A549 (cell line): ENCODE data around the gene ACTRT2. TPM values are rescaled to one million over a fixed set of nuclear protein-coding genes. Genes with fewer than 3 reads are reported as not detected.
A peak's percentile ranks its signal among the peaks of the same experiment; 100 is the strongest.

ENCODE experiments used
- ATAC-seq, 2 experiments: fragments of 200-7000 bp in 1 of 2; fragments of >200 bp in 1 of 2; cut with Nextera tagmentation in 1 of 2; cut with Tn5 transposase in 1 of 2; 3 replicates each; pipeline versions ENCODE4 v1.8.0 to v1.9.1; 2018 to 2020; ENCODE audit warnings: mild to moderate bottlenecking in 1 of 2, moderate library complexity in 1 of 2
- CTCF ChIA-PET: fragments of 300-600 bp; sonication (Branson Sonifier 250); formaldehyde crosslinking; extraction: SDS; loops from one replicate; lab custom pipeline; 2021; ENCODE audit warnings: antibody characterized with exemption, inconsistent platforms; lab: Yijun Ruan, JAX
- POLR2A ChIA-PET: fragments of 350-600 bp; formaldehyde crosslinking; extraction: SDS; loops from one replicate; lab custom pipeline; 2021; ENCODE audit warnings: antibody characterized with exemption, inconsistent platforms; lab: Yijun Ruan, JAX
- DNase-seq, 2 experiments: peaks; one replicate each; pipeline versions ENCODE4 v3.0.0 to v3.0.0-alpha.2; 2011 to 2016; ENCODE audit warnings: low read depth in 1 of 2, low spot score in 1 of 2
- FAIRE-seq: peaks from 2 replicates; lab custom pipeline; 2011; peaks lifted over from hg19 to GRCh38; lab: Jason Lieb, UNC
- H3K27ac ChIP-seq, 2 experiments: fragments of >200 bp; sonication (Bioruptor Twin); formaldehyde crosslinking; 3 replicates each; pipeline ENCODE4 v1.5.1; 2016 to 2017
- H3K4me1 ChIP-seq: fragments of >200 bp; sonication (Bioruptor Twin); formaldehyde crosslinking; 3 replicates; pipeline ENCODE4 v1.6.1; 2016
- H3K4me2 ChIP-seq: fragments of >200 bp; sonication (Bioruptor Twin); formaldehyde crosslinking; 3 replicates; pipeline ENCODE4 v1.6.1; 2016
- H3K4me3 ChIP-seq: fragments of >200 bp; sonication (Bioruptor Twin); formaldehyde crosslinking; 3 replicates; pipeline ENCODE4 v1.5.1; 2016
- H3K9me3 ChIP-seq: fragments of >200 bp; sonication (Bioruptor Twin); formaldehyde crosslinking; 3 replicates; pipeline ENCODE4 v1.6.1; 2016
- CBX8 ChIP-seq: fragments of 200-600 bp; sonication (generic); IDR thresholded peaks from 2 replicates; pipeline ENCODE4 v1.6.1; 2016
- EHF ChIP-seq: fragments of 250-450 bp; sonication (Bioruptor Pico); IDR thresholded peaks from 2 replicates; pipeline ENCODE4 v1.5.0; 2020; ENCODE audit warnings: mild to moderate bottlenecking
- EHMT2 ChIP-seq: fragments of 200-600 bp; sonication (generic); IDR thresholded peaks from 2 replicates; pipeline ENCODE4 v1.6.1; 2016; ENCODE audit warnings: antibody characterized with exemption, low read depth, mild to moderate bottlenecking, moderate library complexity
- EP300 ChIP-seq, 2 experiments: fragments of >200 bp; sonication (Bioruptor Twin); formaldehyde crosslinking; IDR thresholded peaks; 2 replicates in 1 of 2; 3 replicates in 1 of 2; pipeline ENCODE4 v1.6.1; 2016 to 2017
- ESRRA ChIP-seq: fragments of 150-350 bp; IDR thresholded peaks from 2 replicates; pipeline ENCODE4 v1.6.1; 2014; ENCODE audit warnings: mild to moderate bottlenecking, low read length, borderline replicate concordance
- FOSB ChIP-seq: fragments of 250-450 bp; sonication (Bioruptor Pico); IDR thresholded peaks from 2 replicates; pipeline ENCODE4 v1.5.0; 2020; ENCODE audit warnings: mild to moderate bottlenecking, moderate library complexity
- FOSL2 ChIP-seq, 2 experiments: fragments of 450-650 bp in 1 of 2; fragments of >200 bp in 1 of 2; sonication (Bioruptor Twin) in 1 of 2; formaldehyde crosslinking; IDR thresholded peaks; 2 replicates each; pipeline versions ENCODE4 v1.5.0 to v1.6.1; 2016 to 2020; ENCODE audit warnings: mild to moderate bottlenecking in 1 of 2, moderate library complexity in 1 of 2
- FOXS1 ChIP-seq: fragments of 250-450 bp; sonication (Bioruptor Pico); IDR thresholded peaks from 2 replicates; pipeline ENCODE4 v1.5.0; 2020; ENCODE audit warnings: mild to moderate bottlenecking, moderate library complexity
- HOXA7 ChIP-seq: fragments of 250-450 bp; sonication (Bioruptor Pico); IDR thresholded peaks from 2 replicates; pipeline ENCODE4 v1.5.0; 2020; ENCODE audit warnings: mild to moderate bottlenecking, moderate library complexity
- HOXB13 ChIP-seq: fragments of 250-450 bp; sonication (Bioruptor Pico); IDR thresholded peaks from 2 replicates; pipeline ENCODE4 v1.5.0; 2020; ENCODE audit warnings: low read depth, mild to moderate bottlenecking, moderate library complexity
- JUN ChIP-seq, 2 experiments: fragments of >200 bp; sonication (Bioruptor Twin); formaldehyde crosslinking; IDR thresholded peaks; 2 replicates in 1 of 2; 3 replicates in 1 of 2; pipeline ENCODE4 v1.6.1; 2016 to 2017
- KDM5A ChIP-seq: fragments of 200-600 bp; sonication (generic); IDR thresholded peaks from 2 replicates; pipeline ENCODE4 v1.6.1; 2016; ENCODE audit warnings: antibody characterized with exemption, mild to moderate bottlenecking
- MAFK ChIP-seq: fragments of 450-650 bp; IDR thresholded peaks from 2 replicates; pipeline ENCODE4 v1.6.1; 2014; ENCODE audit not compliant: partially characterized antibody
- MAX ChIP-seq: IDR thresholded peaks from 2 replicates; pipeline ENCODE4 v1.6.1; 2012
- MYC ChIP-seq: IDR thresholded peaks from 2 replicates; pipeline ENCODE4 v1.6.1; 2012; ENCODE audit warnings: mild to moderate bottlenecking, inconsistent platforms, low read length, improper control_type of control experiment, borderline replicate concordance
- NR3C1 ChIP-seq: fragments of >200 bp; sonication (Bioruptor Twin); formaldehyde crosslinking; IDR thresholded peaks from 3 replicates; pipeline ENCODE4 v1.6.1; 2017
- RAD21 ChIP-seq, 2 experiments: fragments of >200 bp in 1 of 2; sonication (Bioruptor Twin) in 1 of 2; formaldehyde crosslinking in 1 of 2; IDR thresholded peaks in 1 of 2; conservative IDR thresholded peaks in 1 of 2; 2 replicates in 1 of 2; 3 replicates in 1 of 2; pipeline ENCODE4 v1.6.1; 2012 to 2018; ENCODE audit warnings: inconsistent platforms in 1 of 2
- TFCP2L1 ChIP-seq: fragments of 250-450 bp; sonication (Bioruptor Pico); IDR thresholded peaks from 2 replicates; pipeline ENCODE4 v1.5.0; 2021; ENCODE audit warnings: mild to moderate bottlenecking
- ZSCAN20 ChIP-seq: fragments of 250-450 bp; sonication (Bioruptor Pico); IDR thresholded peaks from 2 replicates; pipeline ENCODE4 v1.8.0; 2022; ENCODE audit warnings: mild to moderate bottlenecking, moderate library complexity
- WGBS: methylation state at CpG from one replicate; pipeline ENCODE4 v1.1.6; 2017; ENCODE audit errors: missing lambda C conversion rate; 5-methylcytosine and 5-hydroxymethylcytosine counted together
- polyA plus RNA-seq, 4 experiments: library from polyadenylated mRNA; depleted of rRNA in 3 of 4; stranded (reverse); fragments of >200 nt; fragmentation: RNase III in 1 of 4; extraction: RNeasy Plus Mini Kit Qiagen cat#74134 plus additional on column Dnase treatment in 1 of 4; gene quantifications; 2 replicates in 3 of 4; 3 replicates in 1 of 4; pipeline ENCODE4 v1.2.3, GENCODE V29; 2011 to 2017
- TF ChIP-seq, protein P1 (sequence below): fragments of >200 bp; sonication (Bioruptor Twin); formaldehyde crosslinking; IDR thresholded peaks from 2 replicates; pipeline ENCODE4 v1.6.1; 2016
- TF ChIP-seq, protein P2 (sequence below): IDR thresholded peaks from 2 replicates; pipeline ENCODE4 v1.6.1; 2012; ENCODE audit warnings: low read depth, borderline replicate concordance

Gene ACTRT2
- polyA plus RNA-seq, 2 of the 4 experiments (the other 2 are of a cell fraction): not detected

DNA sequence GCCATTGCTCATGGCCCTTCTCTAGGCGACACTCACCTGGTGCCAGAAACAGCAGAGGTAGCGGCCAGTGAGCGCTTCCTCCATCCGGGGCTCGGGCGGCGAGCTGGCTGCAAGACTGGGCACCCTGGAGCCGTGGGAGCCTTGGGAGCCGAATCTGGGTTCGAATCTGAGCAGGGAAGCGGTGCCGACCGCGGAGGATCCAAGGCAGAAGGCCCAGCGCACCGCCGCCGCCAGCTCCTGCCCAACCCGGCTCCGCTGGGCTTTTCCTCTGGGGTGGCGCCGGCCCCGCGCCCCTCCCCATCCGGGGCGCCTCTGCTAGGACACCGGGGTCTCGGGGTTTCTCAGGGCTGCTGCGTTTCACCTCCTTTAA lies 46.0 kb downstream of the ACTRT2 start:
- no peak overlapping the region for H3K4me2 ChIP-seq
- H3K4me1 ChIP-seq: no peaks in the 10 kb centered on the region
- ATAC-seq: no peak
- WGBS: 55% methylated on average over 13 of the region's 29 CpGs
- H3K4me3 ChIP-seq: no peak overlapping the region
- H3K9me3 ChIP-seq: no peaks in the 10 kb centered on the region
- no peak overlapping the region for H3K27ac ChIP-seq
- no peak for DNase-seq
- POLR2A ChIA-PET: no interaction called here
- TF ChIP-seq KDM5A (no peak), HOXA7 (CRISPR knock-in tag) (no peak), CBX8 (no peak), NR3C1 (no peak), RAD21 (conservative IDR thresholded peaks at IDR 0.05 in 1 of 2, IDR thresholded peaks at IDR 0.05 in 1 of 2) (no peak), EHMT2 (no peak), FOSB (CRISPR knock-in tag) (no peak), EP300 (IDR thresholded peaks at IDR 0.05) (no peak), JUN (IDR thresholded peaks at IDR 0.05) (no peak), FOXS1 (CRISPR knock-in tag) (no peak), HOXB13 (CRISPR knock-in tag) (no peak), ZSCAN20 (CRISPR knock-in tag) (no peak), MAX (no peak), EHF (CRISPR knock-in tag) (no peak), FOSL2 (IDR thresholded peaks at IDR 0.05) (no peak), FOSL2 (CRISPR knock-in tag; IDR thresholded peaks at IDR 0.05) (no peak), TFCP2L1 (no peak), ESRRA (no peak), MAFK (no peak)
- TF ChIP-seq, protein P1, sequence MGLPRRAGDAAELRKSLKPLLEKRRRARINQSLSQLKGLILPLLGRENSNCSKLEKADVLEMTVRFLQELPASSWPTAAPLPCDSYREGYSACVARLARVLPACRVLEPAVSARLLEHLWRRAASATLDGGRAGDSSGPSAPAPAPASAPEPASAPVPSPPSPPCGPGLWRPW: no peak
- FAIRE-seq: no peak
- CTCF ChIA-PET: interaction anchor here (0.6 to 1.5 kb wide), 2 partner anchors 343 to 358 kb away, joined by 3 to 4 read pairs; no protein-coding TSS in a partner anchor

DNA sequence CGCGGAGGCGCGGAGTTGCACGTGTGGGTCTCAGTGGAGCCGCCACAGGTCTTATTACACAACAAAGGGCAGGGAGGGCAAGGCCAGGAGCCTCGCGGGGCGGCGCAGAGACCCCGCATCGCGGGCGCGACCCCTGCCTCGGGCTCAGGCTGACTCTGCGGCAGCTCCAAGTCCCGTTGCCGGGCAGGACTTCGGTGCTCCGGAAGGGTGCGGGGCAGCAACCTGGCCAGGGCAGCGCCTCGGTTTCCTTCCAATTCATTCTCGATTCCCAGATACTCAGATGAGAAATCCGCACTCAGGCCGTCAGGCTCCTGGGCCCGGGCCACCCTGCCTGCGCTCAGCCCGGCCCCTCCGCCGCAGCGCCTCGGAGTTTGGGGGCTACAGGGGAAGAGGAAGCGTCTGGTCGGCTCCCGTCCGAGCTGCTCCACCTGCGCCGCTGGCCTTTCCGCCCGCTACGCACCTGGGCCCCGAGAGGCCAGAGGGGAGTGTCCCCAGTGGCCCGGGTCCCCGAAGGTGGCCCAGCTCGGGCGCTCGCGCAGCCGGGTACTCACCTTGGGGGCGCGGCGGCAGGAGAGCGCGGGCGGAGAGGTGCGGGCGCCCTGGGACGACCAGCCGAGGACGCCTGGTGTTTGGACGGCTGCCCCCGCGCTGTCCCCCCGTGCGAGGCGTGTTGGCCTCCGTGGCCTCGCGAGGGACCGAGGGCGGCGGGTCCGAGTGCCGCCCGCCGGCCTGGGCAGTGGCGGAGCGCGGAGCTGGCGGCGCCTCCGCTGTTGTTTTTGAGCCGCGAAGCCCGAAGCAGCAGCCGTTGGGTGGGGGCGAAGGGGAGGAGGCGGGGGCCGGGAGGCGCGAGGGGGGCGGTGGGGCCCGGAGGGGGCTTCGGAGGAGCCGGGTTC lies 46.6 kb downstream of the ACTRT2 start:
- no peak for DNase-seq
- peak overlapping the region in 1 of 2 experiments; percentile 84; a peak in 1 of 6 replicates for H3K27ac ChIP-seq
- no peak for FAIRE-seq
- peak overlapping the region; percentile 79 for H3K4me3 ChIP-seq
- no peaks in the 10 kb centered on the region for H3K9me3 ChIP-seq
- ChIA-PET CTCF (interaction anchor here (0.6 to 1.0 kb wide), 3 partner anchors 30 to 357 kb away, joined by 3 read pairs; no protein-coding TSS in a partner anchor), POLR2A (no interaction called here)
- H3K4me2 ChIP-seq: peak overlapping the region; percentile 95
- WGBS: 27% methylated on average over 15 of the region's 97 CpGs
- ATAC-seq: no peak
- no peak for TF ChIP-seq CBX8
- no peaks in the 10 kb centered on the region for H3K4me1 ChIP-seq

- H3K27ac ChIP-seq: peak within 1 kb of the TSS; percentile 64 to 84; a peak in 5 of 6 replicates
- POLR2A ChIA-PET: no interaction called here
- no peak for FAIRE-seq
Measured at GRCh38 chr1:3068564-3069431, 47.5 kb downstream of the ACTRT2 start, which contains the start of gene PRDM16. Gene PRDM16 (plus strand): TSS chr1:3069203. CDS start chr1:3069260, 57 bp downstream.

More at GRCh38 chr1:3068564-3069431, 47.5 kb downstream of the ACTRT2 start, which contains the start of gene PRDM16:
- TF ChIP-seq, protein P2, sequence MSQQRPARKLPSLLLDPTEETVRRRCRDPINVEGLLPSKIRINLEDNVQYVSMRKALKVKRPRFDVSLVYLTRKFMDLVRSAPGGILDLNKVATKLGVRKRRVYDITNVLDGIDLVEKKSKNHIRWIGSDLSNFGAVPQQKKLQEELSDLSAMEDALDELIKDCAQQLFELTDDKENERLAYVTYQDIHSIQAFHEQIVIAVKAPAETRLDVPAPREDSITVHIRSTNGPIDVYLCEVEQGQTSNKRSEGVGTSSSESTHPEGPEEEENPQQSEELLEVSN: peak; percentile 28; the same call in 1 of the 2 replicates
- TF ChIP-seq HOXB13 (CRISPR knock-in tag) (no peak), MYC (no peak)
- CTCF ChIA-PET: interaction anchor here (0.7 to 1.0 kb wide), 2 partner anchors 29 to 348 kb away, joined by 3 read pairs; no protein-coding TSS in a partner anchor
- DNase-seq (peak; percentile 59 to 63), ATAC-seq (peak in 1 of 2 experiments; percentile 32; a peak in 2 of 6 replicates)
- Histone ChIP-seq H3K4me1 (no peaks in the 10 kb centered on the region), H3K9me3 (no peaks in the 10 kb centered on the region), H3K4me2 (peak within 1 kb of the TSS; percentile 95), H3K4me3 (peak within 1 kb of the TSS; percentile 79)
- 4% methylated on average over 24 of the region's 106 CpGs for WGBS
